Stromal cell of bone marrow (primary cell): ENCODE results near the gene KLHL7.
"Not testable (repeated sequence)": the region's sequence is repeated elsewhere in the genome, so short reads cannot be mapped to it uniquely, and the experiment has no call there.

Experiments
- DNase-seq: peaks from one replicate; pipeline ENCODE4 v3.0.0-alpha.2; 2012; ENCODE audit warnings: low read depth

KLHL7 gene

GRCh38 chr7:23181684-23182553, 76.3 kb downstream of the KLHL7 start, which contains the start of gene NUP42:
NUP42 (plus strand) TSS chr7:23182048; CDS start chr7:23182086, 38 bp downstream.
- DNase-seq = peak; percentile 99

- DNase-seq = no peak
Observed at GRCh38 chr7:23183279-23184012, 77.9 kb downstream of the KLHL7 start.

DNA sequence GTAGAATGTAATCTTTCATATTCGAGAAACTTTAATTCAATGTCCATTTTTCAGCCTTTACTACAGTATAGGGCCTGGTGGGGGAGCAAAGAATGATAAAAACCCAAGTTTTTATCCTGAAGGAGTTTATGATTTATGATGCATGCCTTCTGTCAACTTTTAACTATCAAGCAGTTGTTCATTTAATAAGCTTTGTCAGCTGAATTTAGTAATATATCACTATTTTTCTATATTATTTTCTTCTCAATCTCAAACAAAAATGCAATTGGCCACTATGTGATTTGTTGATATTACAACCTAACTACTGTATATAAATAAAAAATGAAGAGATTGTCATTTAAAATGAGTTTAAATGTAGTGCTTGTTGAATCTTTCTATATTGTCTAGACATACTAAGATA, 78.7 kb downstream of the KLHL7 start:
- no peak for DNase-seq

- peak; percentile 64 for DNase-seq
Observed at GRCh38 chr7:23184709-23185359, 79.2 kb downstream of the KLHL7 start.

DNA sequence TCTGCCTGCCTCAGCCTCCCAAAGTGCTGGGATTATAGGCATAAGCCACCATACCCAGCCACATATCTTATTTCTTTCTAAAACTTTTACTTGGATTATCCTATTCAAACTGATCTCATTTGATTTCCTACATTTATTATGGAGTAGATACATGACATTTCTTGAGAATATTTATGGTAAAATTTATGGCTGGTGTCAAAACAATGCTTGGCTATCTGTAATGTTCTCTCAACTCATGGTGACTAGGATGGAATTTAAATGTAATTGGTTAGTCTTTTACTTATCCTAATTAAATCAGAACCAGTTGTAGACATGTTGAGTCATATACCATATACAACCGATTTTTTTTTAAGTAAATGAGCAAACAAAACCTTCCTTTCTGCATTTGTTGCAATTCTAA, 80.4 kb downstream of the KLHL7 start:
- no peak for DNase-seq

DNA sequence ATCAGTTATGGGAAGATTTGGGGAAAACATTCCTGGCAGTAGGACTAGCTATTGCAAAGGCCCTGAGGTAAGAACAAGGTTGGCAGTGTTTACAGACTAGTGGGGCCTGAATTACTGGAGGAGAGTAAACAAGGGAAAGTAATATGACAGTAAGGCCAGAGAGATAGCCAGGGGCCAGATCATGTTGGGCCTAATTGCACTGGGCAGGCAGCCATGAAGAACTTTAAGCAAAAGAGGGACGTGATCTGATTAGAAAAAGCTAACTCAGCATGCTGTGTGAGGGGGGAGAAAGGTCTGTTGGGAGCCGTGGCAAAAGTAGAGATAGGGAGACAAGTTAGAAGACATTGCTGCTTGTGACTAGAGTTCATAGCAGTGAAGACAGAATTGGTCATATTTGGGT, 85.4 kb downstream of the KLHL7 start:
- no peak for DNase-seq

GRCh38 chr7:23193650-23194227, 88.2 kb downstream of the KLHL7 start:
- not testable (repeated sequence) for DNase-seq

DNA sequence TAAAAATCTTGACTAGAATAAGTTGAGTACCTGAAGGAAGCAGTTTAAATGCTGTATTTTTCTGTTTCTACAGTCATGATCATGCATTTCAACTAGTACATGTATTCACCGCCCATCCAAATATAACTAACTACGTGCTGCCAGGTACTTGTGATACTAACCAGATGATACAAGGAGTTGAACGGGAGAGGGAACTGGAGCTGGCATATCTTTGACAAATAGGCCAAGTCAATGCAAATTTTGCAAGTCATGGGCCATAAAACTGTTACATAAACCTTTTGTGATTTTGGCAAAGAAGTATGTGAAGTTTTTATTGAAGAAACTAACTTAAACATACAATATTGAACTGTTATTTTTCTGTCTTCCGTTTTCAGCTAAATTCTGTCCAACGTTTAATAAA, 90.7 kb downstream of the KLHL7 start:
- DNase-seq = no peak

DNA sequence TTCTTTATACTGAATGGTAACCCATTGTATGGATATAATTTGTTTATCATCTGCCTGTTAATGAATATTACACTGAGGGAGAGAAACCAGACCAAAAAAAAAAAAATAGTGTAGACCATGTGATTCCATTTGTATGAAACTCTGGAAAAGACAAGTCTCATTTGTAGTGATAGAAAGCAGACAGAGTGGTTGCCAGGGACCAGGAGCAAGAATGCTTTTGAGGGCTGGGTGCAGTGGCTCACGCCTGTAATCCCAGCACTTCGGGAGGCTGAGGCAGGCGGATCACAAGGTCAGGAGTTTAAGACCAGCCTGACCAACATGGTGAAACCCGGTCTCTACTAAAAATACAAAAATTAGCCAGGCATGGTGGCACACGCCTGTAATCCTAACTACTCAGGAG, 92.2 kb downstream of the KLHL7 start:
- not testable (repeated sequence) for DNase-seq

DNA sequence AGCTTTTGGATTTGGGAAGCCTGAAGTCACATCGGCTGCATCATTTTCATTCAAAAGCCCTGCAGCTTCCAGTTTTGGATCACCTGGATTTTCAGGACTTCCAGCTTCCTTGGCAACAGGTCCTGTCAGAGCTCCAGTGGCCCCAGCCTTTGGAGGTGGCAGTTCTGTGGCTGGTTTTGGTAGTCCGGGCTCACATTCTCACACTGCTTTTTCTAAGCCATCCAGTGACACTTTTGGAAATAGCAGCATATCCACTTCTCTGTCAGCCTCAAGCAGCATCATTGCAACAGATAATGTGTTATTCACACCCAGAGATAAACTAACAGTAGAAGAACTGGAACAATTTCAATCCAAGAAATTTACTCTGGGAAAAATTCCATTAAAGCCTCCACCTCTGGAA, 94.7 kb downstream of the KLHL7 start:
- DNase-seq = no peak

DNA sequence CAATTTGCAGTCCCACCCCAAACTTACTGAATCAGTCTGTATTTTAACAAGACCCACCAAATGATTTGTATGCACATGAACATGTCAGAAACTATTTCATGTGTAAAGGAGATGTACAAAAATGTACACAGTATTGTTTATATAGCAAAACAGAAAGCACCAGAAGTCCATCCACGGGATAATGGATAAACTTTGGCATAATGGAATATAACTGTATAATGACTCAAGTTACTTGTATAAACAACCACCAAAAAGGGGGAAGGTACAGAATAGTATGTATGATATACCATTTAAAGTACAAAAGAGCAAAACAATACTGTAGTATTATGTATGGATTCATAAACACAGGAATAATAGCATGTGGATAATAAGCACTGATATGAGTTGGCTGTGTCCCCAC, 98.7 kb downstream of the KLHL7 start:
- DNase-seq = no peak

DNA sequence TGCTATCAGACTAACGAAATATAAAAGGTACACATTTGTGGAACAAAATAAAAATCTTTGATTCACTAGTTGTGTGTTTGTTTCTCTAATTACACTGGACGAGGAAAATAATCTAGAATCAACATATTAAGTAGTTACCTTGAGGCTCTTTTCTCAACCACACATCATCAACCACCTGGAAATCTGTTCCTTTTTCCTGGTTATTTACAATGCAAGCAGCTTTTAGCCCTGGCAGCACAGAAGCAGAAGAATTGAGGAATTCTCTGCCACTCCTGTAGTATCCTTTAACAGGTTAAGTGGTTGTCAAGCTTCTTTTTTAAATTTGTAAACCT, 100.0 kb downstream of the KLHL7 start:
- DNase-seq = no peak

DNA sequence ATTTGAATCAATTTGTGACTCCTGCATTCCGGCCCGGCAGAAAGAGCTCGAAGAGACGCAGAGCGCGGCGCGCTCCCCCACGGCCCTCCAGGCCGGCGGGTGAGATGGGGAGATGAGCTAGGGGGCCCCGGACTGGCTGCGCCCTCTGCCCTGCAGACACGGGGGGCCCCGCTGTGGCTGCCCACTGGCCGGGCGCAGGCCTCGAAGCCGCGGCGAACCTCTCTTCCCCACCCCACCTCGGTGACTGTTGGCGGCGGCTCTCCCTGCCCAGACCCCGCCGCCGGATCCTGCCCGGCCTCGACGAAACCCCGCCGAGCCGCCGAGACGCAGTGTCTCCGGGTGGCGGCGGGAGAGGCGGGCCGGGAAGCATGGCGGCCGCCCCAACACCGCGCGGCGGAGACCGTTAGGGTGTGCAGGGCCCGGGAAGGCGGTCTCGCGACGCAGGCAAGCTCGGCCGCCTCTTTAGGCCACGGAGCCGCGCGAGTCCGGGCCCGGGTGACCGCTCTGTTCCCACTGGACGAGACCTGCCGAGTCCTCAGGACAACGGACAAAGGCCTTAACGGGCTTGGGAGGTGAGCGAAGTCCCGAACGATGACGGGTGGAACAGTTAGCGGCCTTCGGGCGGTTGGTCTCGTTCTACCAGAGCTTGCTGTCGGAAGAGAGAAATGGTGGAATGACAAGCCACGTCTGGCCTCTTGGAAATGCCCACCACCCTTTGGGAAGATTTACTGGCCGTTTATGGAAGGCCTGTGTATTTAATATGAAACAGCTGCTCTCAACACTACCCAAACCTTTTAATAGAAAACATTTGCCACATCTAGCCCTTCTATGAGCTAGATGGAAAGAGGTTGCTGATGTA, 100.6 kb downstream of the KLHL7 start:
- no peak for DNase-seq

- no peak for DNase-seq
Observed at GRCh38 chr7:23207021-23207420, 101.4 kb downstream of the KLHL7 start.

DNA sequence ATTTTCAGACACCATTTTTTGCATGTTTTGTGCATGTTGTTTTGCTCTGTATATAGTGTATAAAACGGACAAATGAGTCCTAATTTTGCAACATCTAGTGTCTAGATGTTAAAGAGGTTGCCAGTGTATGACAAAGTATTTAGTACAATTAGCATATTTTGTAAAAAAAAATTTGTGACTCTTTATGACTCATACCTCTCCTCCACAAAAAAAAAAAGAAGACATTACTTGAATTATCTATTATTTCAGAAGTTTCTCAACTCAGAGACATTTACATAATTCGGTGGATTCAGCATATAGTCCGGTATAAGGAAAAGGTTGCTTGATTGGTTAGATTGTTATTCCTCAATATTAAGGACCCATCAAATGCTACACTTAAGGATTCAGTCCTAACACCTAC, 102.3 kb downstream of the KLHL7 start:
- no peak for DNase-seq

- no peak for DNase-seq
Observed at GRCh38 chr7:23208316-23208715, 102.7 kb downstream of the KLHL7 start.

DNA sequence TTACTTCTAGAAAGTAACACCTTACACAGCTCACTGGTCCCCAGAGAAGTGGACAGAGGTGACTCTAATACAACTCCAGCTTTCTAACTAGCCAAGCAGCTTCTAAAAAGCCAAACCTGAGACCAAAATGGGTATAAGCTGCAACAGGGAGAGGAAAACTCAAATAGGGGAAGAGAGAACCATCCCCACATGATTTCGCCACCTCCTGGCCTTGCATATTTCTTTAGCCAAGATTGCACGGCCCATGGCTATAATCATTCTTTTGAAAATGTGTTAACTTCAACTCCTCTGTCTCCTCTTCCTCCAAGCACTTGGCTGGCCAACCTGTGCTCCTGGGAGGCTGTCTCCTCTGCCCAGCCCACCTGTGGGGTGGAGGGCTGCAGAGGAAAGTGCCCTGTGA, 104.9 kb downstream of the KLHL7 start:
- no peak for DNase-seq

DNA sequence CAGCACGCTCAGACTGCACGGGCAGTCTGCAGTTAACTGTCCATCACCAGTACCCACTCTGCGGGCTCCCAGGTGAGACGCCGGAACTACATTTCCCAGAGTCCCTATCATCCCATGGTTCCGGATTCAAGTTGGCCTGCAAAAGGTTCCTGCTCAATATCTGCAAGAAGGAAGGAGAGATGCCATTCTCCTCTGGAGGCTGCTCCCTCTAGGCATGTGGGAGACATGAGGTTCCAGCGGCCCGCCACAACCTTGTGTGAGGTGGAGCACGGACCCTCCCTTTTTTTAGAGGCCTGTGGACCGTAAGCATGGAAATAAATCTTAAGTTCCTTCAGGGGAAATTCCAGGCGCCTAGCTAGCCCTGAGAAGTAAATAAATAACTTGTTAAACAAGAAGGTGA, 106.0 kb downstream of the KLHL7 start:
- DNase-seq = no peak

- no peak for DNase-seq
Observed at GRCh38 chr7:23212395-23212794, 106.8 kb downstream of the KLHL7 start.

GRCh38 chr7:23212841-23213240, 107.3 kb downstream of the KLHL7 start:
- no peak for DNase-seq

GRCh38 chr7:23213755-23214154, 108.2 kb downstream of the KLHL7 start:
- DNase-seq = no peak

GRCh38 chr7:23214423-23214822, 108.8 kb downstream of the KLHL7 start:
- DNase-seq = no peak
